Cardiac fibroblast (primary cell): ENCODE results near the gene BAZ2B.

Source experiments
- DNase-seq, 2 donors: peaks; one replicate each; pipeline versions ENCODE4 v3.0.0 to v3.0.0-alpha.2; 2010; ENCODE audit warnings: low read depth in 2 of 2
- H3K4me3 ChIP-seq, 2 donors: replicated peaks in 1 of 2; 1 replicate in 1 of 2; 2 replicates in 1 of 2; pipeline ENCODE4 v1.5.1; 2011; ENCODE audit warnings: low read depth in 2 of 2, low read length in 2 of 2, mild to moderate bottlenecking in 2 of 2, moderate library complexity in 1 of 2
- TF ChIP-seq, protein P1 (sequence below): IDR thresholded peaks from one replicate; pipeline ENCODE4 v1.5.1; 2011; ENCODE audit warnings: low read depth, mild to moderate bottlenecking, low read length, inconsistent platforms

BAZ2B gene, protein sequence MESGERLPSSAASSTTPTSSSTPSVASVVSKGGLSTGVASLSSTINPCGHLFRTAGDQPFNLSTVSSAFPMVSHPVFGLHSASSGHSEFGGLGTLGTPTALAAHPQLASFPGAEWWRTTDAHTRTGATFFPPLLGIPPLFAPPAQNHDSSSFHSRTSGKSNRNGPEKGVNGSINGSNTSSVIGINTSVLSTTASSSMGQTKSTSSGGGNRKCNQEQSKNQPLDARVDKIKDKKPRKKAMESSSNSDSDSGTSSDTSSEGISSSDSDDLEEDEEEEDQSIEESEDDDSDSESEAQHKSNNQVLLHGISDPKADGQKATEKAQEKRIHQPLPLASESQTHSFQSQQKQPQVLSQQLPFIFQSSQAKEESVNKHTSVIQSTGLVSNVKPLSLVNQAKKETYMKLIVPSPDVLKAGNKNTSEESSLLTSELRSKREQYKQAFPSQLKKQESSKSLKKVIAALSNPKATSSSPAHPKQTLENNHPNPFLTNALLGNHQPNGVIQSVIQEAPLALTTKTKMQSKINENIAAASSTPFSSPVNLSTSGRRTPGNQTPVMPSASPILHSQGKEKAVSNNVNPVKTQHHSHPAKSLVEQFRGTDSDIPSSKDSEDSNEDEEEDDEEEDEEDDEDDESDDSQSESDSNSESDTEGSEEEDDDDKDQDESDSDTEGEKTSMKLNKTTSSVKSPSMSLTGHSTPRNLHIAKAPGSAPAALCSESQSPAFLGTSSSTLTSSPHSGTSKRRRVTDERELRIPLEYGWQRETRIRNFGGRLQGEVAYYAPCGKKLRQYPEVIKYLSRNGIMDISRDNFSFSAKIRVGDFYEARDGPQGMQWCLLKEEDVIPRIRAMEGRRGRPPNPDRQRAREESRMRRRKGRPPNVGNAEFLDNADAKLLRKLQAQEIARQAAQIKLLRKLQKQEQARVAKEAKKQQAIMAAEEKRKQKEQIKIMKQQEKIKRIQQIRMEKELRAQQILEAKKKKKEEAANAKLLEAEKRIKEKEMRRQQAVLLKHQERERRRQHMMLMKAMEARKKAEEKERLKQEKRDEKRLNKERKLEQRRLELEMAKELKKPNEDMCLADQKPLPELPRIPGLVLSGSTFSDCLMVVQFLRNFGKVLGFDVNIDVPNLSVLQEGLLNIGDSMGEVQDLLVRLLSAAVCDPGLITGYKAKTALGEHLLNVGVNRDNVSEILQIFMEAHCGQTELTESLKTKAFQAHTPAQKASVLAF (N-terminal part only)

DNA sequence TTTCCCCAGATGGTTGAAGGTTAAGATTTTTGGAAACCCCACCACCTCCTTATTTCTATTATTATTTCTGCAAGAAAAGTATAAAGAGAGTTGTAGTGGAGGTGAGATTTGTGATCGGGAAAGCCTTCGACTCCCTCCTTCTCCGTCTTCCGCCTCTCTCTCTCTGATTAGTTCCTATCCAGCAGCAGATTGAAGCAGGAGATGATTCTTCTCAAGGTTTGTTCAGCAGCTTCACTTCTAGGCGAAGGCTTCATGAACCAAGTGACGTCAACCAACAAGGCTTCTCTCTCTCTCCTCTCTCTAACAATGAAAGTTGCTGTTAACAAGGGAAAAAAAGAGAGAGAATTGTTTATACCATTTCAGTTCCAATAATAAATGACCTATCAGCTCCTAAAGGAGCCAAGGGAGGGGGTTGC, at the start of gene BAZ2B:
Gene BAZ2B, minus strand, starts transcription at position 263 of the 416 bp plus-strand sequence. CDS start 137,829 bp downstream, outside the sequence.
- TF ChIP-seq, protein P1, sequence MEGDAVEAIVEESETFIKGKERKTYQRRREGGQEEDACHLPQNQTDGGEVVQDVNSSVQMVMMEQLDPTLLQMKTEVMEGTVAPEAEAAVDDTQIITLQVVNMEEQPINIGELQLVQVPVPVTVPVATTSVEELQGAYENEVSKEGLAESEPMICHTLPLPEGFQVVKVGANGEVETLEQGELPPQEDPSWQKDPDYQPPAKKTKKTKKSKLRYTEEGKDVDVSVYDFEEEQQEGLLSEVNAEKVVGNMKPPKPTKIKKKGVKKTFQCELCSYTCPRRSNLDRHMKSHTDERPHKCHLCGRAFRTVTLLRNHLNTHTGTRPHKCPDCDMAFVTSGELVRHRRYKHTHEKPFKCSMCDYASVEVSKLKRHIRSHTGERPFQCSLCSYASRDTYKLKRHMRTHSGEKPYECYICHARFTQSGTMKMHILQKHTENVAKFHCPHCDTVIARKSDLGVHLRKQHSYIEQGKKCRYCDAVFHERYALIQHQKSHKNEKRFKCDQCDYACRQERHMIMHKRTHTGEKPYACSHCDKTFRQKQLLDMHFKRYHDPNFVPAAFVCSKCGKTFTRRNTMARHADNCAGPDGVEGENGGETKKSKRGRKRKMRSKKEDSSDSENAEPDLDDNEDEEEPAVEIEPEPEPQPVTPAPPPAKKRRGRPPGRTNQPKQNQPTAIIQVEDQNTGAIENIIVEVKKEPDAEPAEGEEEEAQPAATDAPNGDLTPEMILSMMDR, result no peak
- peak within 1 kb of the TSS; percentile 72 to 74 for H3K4me3 ChIP-seq
- peak; percentile 83 to 90 for DNase-seq

DNA sequence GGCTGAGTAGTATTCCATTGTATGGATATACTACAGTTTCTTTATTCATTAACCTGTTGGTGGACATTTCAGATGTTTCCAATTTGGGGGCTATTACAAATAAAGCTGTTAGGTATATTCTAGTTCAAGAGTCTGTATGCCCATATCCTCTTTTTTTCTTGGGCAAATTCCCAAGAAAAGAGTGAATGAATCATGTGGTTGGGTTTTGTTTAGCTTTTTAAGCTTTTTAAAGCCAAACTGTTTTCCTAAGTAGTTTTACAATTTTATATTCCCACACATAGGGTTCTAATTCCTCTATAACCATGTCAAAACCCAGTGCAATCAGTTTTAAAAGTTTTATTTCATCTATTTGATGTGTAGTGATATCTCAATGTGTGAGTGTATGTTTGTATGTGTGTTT, 44.9 kb upstream of the BAZ2B start:
- TF ChIP-seq, protein P1, result no peak
- no peak overlapping the region for H3K4me3 ChIP-seq
- peak in 1 of 2 donors; percentile 20 for DNase-seq

DNA sequence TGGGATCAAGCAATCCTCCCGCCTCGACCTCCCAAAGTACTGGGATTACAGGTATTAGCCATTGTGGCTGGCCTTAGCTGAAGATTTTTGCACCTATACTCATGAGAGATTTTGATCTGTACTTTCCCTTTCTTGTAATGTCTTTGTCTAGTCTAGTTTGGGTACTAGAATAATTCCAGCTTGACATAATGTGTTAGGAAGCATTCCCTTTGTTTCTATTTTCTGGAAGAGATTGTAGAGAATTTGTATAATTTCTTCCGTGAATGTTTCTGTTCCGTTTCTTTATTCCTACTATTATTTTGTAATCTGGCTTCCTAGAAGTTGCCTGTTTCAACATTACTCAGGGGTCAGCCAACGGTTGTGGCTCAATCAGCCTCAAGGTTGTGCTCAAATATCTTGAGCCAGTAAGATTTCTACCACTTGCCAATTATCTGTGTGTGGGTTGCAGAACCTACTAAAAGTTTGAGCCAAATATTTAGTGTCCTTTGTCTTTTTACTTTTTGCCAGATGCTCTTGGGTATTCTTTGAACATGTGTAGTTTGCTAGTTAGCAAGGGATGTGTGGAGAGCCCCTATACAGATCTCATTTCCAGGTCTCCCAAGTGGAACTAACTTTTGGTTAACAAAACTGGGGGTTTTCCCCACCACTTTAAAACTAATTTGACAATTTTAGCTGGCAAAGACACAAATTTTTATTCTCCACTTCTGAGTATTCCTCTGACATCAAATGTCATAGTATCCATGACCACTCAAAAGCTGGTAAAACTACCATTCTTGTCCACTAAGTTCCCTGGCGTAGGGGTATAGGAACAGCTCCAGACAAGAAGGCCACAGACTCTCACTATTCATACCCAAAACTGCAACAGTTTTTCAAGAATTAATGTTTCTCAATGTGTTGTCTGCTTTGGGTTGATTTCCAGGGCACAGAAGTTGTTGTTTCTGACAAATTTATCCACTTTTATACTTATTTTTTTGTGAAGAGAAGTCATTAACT, 42.8 kb upstream of the BAZ2B start:
- peak; percentile 46 to 84 for DNase-seq
- TF ChIP-seq, protein P1, result no peak
- H3K4me3 ChIP-seq, result no peak overlapping the region

DNA sequence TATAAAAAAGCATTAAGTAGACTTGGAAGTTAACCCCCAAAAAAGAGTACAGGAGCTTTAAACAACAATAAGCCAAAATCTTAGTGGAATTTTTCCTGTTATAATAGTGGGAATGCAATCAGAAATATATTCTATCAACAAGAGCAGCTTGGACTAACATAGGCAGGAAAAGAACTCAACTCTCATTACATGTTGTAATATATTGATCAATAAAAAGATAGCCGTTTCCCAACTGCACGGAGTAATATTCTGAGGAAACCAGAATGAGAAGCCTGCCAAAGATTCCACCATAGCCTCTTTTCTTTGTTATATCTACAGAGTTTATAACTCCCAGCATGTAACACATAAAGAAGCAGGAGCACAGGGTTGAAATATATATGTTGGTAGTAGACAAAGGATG, 37.6 kb upstream of the BAZ2B start:
- no peak for DNase-seq
- TF ChIP-seq, protein P1, result no peak
- H3K4me3 ChIP-seq, result no peak overlapping the region

DNA sequence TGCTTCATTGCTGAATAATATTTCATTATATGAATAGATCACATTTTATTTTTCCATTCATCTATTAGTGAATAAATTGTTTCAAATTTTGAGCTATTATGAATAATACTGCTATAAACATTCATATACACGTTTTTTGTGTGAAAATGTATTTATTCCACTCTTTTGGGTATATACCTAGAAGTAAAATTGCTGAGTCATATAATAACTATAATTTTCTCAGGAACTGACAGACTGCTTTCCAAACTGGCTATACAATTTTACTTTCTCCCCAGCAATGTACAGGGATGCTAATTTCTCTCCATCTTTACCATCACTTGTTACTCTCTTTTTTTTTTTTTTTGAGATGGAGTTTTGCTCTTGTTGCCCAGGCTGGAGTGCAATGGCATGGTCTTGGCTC, 35.5 kb upstream of the BAZ2B start:
- H3K4me3 ChIP-seq, result no peak overlapping the region
- TF ChIP-seq, protein P1, result no peak
- no peak for DNase-seq
